Hepatocyte (in vitro differentiated cells): ENCODE results near the gene ESX1. TPM values are rescaled to one million over a fixed set of nuclear protein-coding genes. Genes with fewer than 3 reads are reported as not detected.
"Not testable (repeated sequence)": the region's sequence is repeated elsewhere in the genome, so short reads cannot be mapped to it uniquely, and the experiment has no call there.

Source experiments
- DNase-seq: peaks from one replicate; pipeline ENCODE4 v3.0.0-alpha.2; 2016; ENCODE audit warnings: low spot score
- H2AFZ ChIP-seq: fragments of 200-600 bp; sonication (generic); 2 replicates; pipeline ENCODE4 v1.6.0; 2016; ENCODE audit warnings: antibody characterized with exemption, mild to moderate bottlenecking
- H3K27ac ChIP-seq: fragments of 200-600 bp; sonication (generic); 2 replicates; pipeline ENCODE4 v1.5.1; 2016; ENCODE audit warnings: mild to moderate bottlenecking
- H3K27me3 ChIP-seq: fragments of 200-600 bp; sonication (generic); 2 replicates; pipeline ENCODE4 v1.6.1; 2016
- H3K36me3 ChIP-seq: fragments of 200-600 bp; sonication (generic); replicated peaks from 2 replicates; pipeline ENCODE4 v1.5.1; 2016; ENCODE audit warnings: low read depth; ENCODE audit not compliant: insufficient read depth
- H3K4me1 ChIP-seq: fragments of 200-600 bp; sonication (generic); 2 replicates; pipeline ENCODE4 v1.5.1; 2016; ENCODE audit warnings: mild to moderate bottlenecking, moderate library complexity; ENCODE audit not compliant: insufficient read depth
- H3K4me2 ChIP-seq: fragments of 200-600 bp; sonication (generic); 2 replicates; pipeline ENCODE4 v1.6.0; 2016
- H3K4me3 ChIP-seq: fragments of 200-600 bp; sonication (generic); 2 replicates; pipeline ENCODE4 v1.5.1; 2016; ENCODE audit warnings: mild to moderate bottlenecking
- H3K79me2 ChIP-seq: fragments of 200-600 bp; sonication (generic); 2 replicates; pipeline ENCODE4 v1.6.0; 2017; ENCODE audit warnings: mild to moderate bottlenecking
- H3K9me2 ChIP-seq: fragments of 200-600 bp; sonication (generic); replicated peaks from 2 replicates; pipeline ENCODE4 v1.6.0; 2017; ENCODE audit warnings: mild to moderate bottlenecking; ENCODE audit not compliant: insufficient read depth
- H3K9me3 ChIP-seq: fragments of 200-600 bp; sonication (generic); 2 replicates; pipeline ENCODE4 v1.5.1; 2016; ENCODE audit warnings: low read depth, mild to moderate bottlenecking
- H4K20me1 ChIP-seq: fragments of 200-600 bp; sonication (generic); 2 replicates; pipeline ENCODE4 v1.6.0; 2016; ENCODE audit warnings: mild to moderate bottlenecking; ENCODE audit not compliant: insufficient read depth, poor library complexity, severe bottlenecking
- CTCF ChIP-seq: fragments of 200-600 bp; sonication (generic); IDR thresholded peaks from 2 replicates; pipeline ENCODE4 v1.5.1; 2016; ENCODE audit warnings: antibody characterized with exemption, mild to moderate bottlenecking; ENCODE audit not compliant: poor library complexity
- EZH2 ChIP-seq: fragments of 200-600 bp; sonication (generic); IDR thresholded peaks from 2 replicates; pipeline ENCODE4 v1.6.1; 2016; ENCODE audit warnings: antibody characterized with exemption, mild to moderate bottlenecking, borderline replicate concordance
- EZH2phosphoT487 ChIP-seq: fragments of 200-600 bp; sonication (generic); IDR thresholded peaks from one replicate; pipeline ENCODE4 v1.6.1; 2018; ENCODE audit warnings: antibody characterized with exemption, mild to moderate bottlenecking, low read depth, moderate library complexity; ENCODE audit not compliant: unreplicated experiment, severe bottlenecking
- WGBS: methylation state at CpG from one replicate; pipeline ENCODE4 v1.1.6; 2016; ENCODE audit warnings: low lambda C conversion rate; ENCODE audit errors: missing lambda C conversion rate; 5-methylcytosine and 5-hydroxymethylcytosine counted together
- polyA plus RNA-seq: library from polyadenylated mRNA; unstranded; fragments of >200 nt; fragmentation: Nextera tagmentation; extraction: Ambion mirVana; gene quantifications from 2 replicates; pipeline ENCODE4 v1.2.1, GENCODE V29; 2016
- total RNA-seq: library from RNA; depleted of rRNA; stranded (reverse); fragments of >200 nt; gene quantifications from 2 replicates; pipeline ENCODE4 v1.2.3, GENCODE V29; 2014

Gene ESX1
- total and polyA plus RNA-seq, 2 experiments from 2014 or later, result not detected

DNA sequence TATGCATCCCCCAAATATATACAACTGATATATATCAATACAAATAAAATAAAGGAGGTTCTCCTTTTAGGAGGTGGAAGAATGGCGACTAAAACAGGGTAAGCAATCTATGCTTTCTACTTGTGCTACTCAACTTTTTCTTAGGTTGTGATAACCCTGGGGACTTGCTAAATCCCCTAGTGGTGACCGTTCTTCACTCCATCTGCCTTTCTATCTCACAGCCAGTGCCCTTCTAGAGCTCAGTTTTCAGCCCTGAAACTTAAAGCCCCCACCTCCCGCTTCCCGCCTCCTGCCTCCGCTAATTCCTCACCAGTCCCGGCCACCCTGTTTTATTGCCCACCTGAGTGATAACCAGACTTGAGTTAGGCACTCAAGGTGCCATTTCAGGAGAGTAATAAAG is 15.5 kb upstream of the ESX1 start:
- H3K27ac ChIP-seq, result no peak overlapping the region
- no peak overlapping the region for H2AFZ ChIP-seq
- no peak overlapping the region for H3K4me3 ChIP-seq
- no peaks in the 10 kb centered on the region for H3K9me3 ChIP-seq
- DNase-seq, result no peak
- no peaks in the 10 kb centered on the region for H3K36me3 ChIP-seq
- H3K4me1 ChIP-seq, result no peaks in the 10 kb centered on the region
- 54% methylated on average over 6 of the region's 6 CpGs for WGBS
- no peaks in the 10 kb centered on the region for H3K9me2 ChIP-seq
- no peak overlapping the region for H3K4me2 ChIP-seq
- no peak for TF ChIP-seq CTCF
- no peak for TF ChIP-seq EZH2phosphoT487
- TF ChIP-seq EZH2, result no peak
- peaks cover 7% of the 10 kb centered on the region for H3K27me3 ChIP-seq
- no peaks in the 10 kb centered on the region for H4K20me1 ChIP-seq
- H3K79me2 ChIP-seq, result no peaks in the 10 kb centered on the region

- no peak for TF ChIP-seq EZH2
- DNase-seq, result no peak
- no peak overlapping the region for H2AFZ ChIP-seq
- WGBS, result 45% methylated on average over 12 of the region's 13 CpGs
- H3K27me3 ChIP-seq, result peaks cover 59% of the 10 kb centered on the region
- no peak overlapping the region for H3K27ac ChIP-seq
- H3K9me2 ChIP-seq, result no peaks in the 10 kb centered on the region
- H3K4me1 ChIP-seq, result no peaks in the 10 kb centered on the region
- H3K4me3 ChIP-seq, result no peak overlapping the region
- no peaks in the 10 kb centered on the region for H3K79me2 ChIP-seq
- no peaks in the 10 kb centered on the region for H4K20me1 ChIP-seq
- no peaks in the 10 kb centered on the region for H3K9me3 ChIP-seq
- H3K4me2 ChIP-seq, result no peak overlapping the region
- no peaks in the 10 kb centered on the region for H3K36me3 ChIP-seq
These were observed 732 bp upstream of the ESX1 start for GRCh38 chrX:104255465-104255864.

DNA sequence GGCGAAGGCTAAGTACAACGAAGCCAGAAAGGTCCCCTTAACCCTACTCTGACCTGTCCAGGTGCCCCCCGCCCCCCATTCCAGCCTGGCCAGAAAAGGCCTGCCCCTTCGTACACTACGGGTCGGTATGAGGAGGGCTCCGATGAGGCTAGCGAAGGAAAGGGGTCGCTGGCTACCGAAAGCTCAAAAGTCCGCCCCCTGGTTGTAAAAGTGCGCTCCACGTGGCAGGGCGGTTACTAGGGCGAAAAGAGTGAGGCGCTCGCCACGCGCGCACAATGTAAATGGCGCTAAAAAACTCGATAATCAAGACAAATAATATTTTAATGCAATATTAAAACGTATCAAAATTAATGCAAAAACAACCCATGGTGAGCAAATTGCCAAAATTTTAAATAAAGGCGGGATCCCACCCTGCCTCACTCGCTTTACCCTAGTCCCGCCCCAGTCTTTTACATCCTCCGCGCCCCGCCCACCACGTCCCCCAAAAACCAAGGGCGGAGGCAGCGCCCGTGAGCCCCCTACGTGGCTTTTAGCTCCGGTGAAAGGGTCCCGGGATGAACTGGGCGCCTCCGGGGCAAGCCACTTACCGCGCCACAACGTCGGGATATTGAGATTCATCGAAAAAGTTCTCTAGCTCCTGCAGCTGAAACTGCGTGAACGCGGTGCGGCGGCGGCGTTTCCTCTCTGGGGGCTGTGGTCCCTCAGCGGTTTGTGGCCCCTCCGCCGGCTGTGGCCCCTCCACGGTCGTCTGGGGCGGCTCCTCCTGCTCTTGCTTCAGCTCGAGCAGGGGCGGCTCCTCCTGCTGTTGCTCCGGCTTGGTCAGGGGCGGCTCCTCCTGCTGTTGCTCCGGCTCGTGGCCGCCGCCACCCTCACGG is 929 bp downstream of the ESX1 start:
- Histone ChIP-seq H3K4me2 (peak overlapping the region; percentile 70), H4K20me1 (no peaks in the 10 kb centered on the region), H3K9me2 (no peaks in the 10 kb centered on the region), H3K4me3 (no peak overlapping the region), H3K79me2 (no peaks in the 10 kb centered on the region), H3K36me3 (no peaks in the 10 kb centered on the region), H3K4me1 (no peaks in the 10 kb centered on the region), H3K27me3 (peaks cover 59% of the 10 kb centered on the region), H3K27ac (no peak overlapping the region), H2AFZ (no peak overlapping the region), H3K9me3 (no peaks in the 10 kb centered on the region)
- WGBS, result 47% methylated on average over 64 of the region's 65 CpGs
- TF ChIP-seq CTCF (peak; percentile 20), EZH2 (peak; percentile 60), EZH2phosphoT487 (peak; percentile 69)
- DNase-seq, result no peak

DNA sequence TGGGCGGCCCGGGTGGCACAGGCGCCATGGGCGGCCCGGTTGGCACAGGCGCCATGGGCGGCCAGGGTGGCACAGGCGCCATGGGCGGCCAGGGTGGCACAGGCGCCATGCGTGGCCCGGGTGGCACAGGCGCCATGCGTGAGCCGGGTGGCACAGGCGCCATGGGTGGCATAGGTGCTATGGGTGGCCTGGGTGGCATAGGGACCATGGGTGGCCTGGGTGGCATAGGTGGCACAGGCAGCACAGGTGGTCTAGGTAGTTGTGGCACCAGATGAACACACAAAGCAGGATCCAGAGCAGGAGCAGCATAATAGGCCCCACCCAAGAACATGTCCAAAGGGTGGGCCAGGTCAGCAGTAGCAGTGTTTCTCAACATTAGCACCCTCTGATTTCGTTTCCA is 4.3 kb downstream of the ESX1 start:
- Histone ChIP-seq H4K20me1 (no peaks in the 10 kb centered on the region), H3K4me2 (no peak overlapping the region), H3K79me2 (no peaks in the 10 kb centered on the region), H3K9me2 (no peaks in the 10 kb centered on the region), H3K9me3 (no peaks in the 10 kb centered on the region), H3K4me1 (no peaks in the 10 kb centered on the region), H3K4me3 (no peak overlapping the region), H2AFZ (no peak overlapping the region), H3K27ac (no peak overlapping the region), H3K36me3 (no peaks in the 10 kb centered on the region), H3K27me3 (peaks cover 35% of the 10 kb centered on the region)
- 95% methylated on average over 14 of the region's 17 CpGs for WGBS
- TF ChIP-seq CTCF (no peak), EZH2phosphoT487 (no peak), EZH2 (no peak)
- DNase-seq, result no peak

DNA sequence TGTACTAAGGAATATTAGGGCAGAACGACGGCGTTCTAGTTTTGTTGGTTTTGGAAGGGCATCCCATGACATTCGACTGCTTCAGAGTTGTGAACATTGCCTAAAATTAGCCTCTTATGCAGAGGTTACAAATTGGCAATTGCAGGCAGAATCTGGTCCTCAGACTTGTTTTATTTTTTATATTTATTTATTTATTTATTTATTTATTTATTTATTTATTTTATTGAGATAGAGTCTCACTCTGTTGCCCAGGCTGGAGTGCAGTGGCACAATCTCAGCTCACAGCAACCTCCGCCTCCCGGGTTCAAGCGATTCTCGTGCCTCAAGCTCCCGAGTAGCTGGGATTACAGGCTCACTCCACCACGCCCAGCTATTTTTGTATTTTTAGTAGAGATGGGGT is 24.7 kb downstream of the ESX1 start:
- not testable (repeated sequence) for H3K4me2 ChIP-seq, H4K20me1 ChIP-seq, H3K4me1 ChIP-seq, H3K9me3 ChIP-seq, H3K36me3 ChIP-seq, H3K79me2 ChIP-seq, H3K9me2 ChIP-seq, DNase-seq, H3K27me3 ChIP-seq, H3K4me3 ChIP-seq, H2AFZ ChIP-seq, H3K27ac ChIP-seq
- WGBS, result 91% methylated on average over 10 of the region's 10 CpGs
